Measurements from ENCODE around the gene EP300.

The EP300 gene

DNA sequence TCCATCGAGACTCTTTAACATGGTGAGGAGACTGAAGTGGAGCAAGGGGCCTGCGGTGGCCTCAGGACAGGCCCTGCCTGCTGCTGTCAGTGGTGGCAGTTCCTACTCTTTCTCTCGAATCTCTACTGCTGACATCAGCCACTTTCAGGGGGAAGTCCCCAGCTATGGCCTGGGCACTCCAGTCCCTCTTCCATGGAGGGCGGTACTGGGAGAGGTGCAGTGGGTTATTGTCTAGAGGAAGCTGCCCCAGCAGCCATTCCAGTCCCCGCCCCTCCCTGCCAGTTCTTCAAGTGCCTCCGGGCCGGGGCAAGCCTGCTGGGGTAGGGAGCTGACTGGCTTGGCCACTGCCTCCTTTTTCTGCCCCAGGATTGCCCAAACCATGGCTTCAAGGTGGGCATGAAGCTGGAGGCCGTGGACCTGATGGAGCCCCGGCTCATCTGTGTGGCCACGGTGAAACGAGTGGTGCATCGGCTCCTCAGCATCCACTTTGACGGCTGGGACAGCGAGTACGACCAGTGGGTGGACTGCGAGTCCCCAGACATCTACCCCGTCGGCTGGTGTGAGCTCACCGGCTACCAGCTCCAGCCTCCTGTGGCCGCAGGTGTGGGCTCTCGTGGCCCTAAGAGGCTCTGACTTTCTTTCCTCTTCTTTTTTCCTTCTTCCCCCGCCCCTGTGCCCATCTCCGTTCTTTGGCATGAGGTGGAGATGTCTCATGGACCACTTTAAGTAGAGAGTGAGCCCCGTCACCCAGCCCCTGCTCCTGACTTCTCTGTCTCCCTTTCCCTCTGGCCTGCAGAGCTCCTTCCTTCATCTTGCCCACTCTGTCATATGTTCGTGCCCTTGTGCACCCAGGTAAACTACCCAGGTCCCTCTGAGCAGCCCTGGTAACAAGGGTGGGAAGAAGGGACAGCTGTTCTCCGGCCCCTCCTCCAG lies 134.6 kb downstream of the EP300 start:
- H3K9ac ChIP-seq (ENCODE audit: low read depth, low read length) = no peak overlapping the region
- H3K36me3 ChIP-seq (ENCODE audit: insufficient read depth, low read length) = peaks cover 18% of the 10 kb centered on the region
- no peaks in the 10 kb centered on the region for H3K4me1 ChIP-seq (ENCODE audit: insufficient read depth, low read length)
- no peaks in the 10 kb centered on the region for H3K9me3 ChIP-seq (ENCODE audit: control insufficient read depth, insufficient read depth, low read length)

- H3K36me3 ChIP-seq (ENCODE audit: insufficient read depth, low read length) = peaks cover 15% of the 10 kb centered on the region
Measured at GRCh38 chr22:41229215-41229614, 136.8 kb downstream of the EP300 start.

More at GRCh38 chr22:41229215-41229614, 136.8 kb downstream of the EP300 start:
- Histone ChIP-seq H3K4me1 (ENCODE audit: insufficient read depth, low read length) (no peaks in the 10 kb centered on the region), H3K9ac (ENCODE audit: low read depth, low read length) (no peak overlapping the region), H3K9me3 (ENCODE audit: control insufficient read depth, insufficient read depth, low read length) (no peaks in the 10 kb centered on the region)
